Testis (tissue), 3 donors: ENCODE measurements around the gene STK39. TPM values are rescaled to one million over a fixed set of nuclear protein-coding genes. Genes with fewer than 3 reads are reported as not detected.

ENCODE experiments used
- DNase-seq: peaks from one replicate; pipeline ENCODE4 v3.0.0-alpha.2; 2019
- H3K27ac ChIP-seq, 2 donors: fragments of 200-600 bp; sonication (generic); one replicate each; pipeline ENCODE4 v1.5.1; 2019
- H3K27me3 ChIP-seq: fragments of 200-600 bp; sonication (generic); one replicate; pipeline ENCODE4 v1.5.1; 2019
- H3K36me3 ChIP-seq: fragments of 200-600 bp; sonication (generic); one replicate; pipeline ENCODE4 v1.5.1; 2017; ENCODE audit warnings: low read depth; ENCODE audit errors: missing control alignments
- H3K4me1 ChIP-seq: fragments of 200-600 bp; sonication (generic); one replicate; pipeline ENCODE4 v1.5.1; 2019
- H3K4me3 ChIP-seq, 2 donors: fragments of 200-600 bp; sonication (generic); one replicate each; pipeline ENCODE4 v1.5.1; 2017 to 2019
- H3K9me3 ChIP-seq: fragments of 200-600 bp; sonication (generic); one replicate; pipeline ENCODE4 v1.5.1; 2017
- POLR2A ChIP-seq: fragments of 450-650 bp; IDR thresholded peaks from one replicate; pipeline ENCODE4 v1.6.1; 2017; ENCODE audit warnings: antibody characterized with exemption, mild to moderate bottlenecking, moderate library complexity
- WGBS, 2 donors: methylation state at CpG; one replicate each; pipeline ENCODE4 v1.1.5; 2018; 5-methylcytosine and 5-hydroxymethylcytosine counted together
- intact Hi-C: fragments of 100-400 bp; cut with DNase I; formaldehyde crosslinking; loops from one replicate; pipeline ENCODE4 v1.15.1; 2023; ENCODE audit warnings: low total_unique reads
- polyA plus RNA-seq: library from polyadenylated mRNA; stranded (reverse); fragments of 350-450 nt; fragmentation: Illumina TruSeq; extraction: RNeasy Lipid Tissue Mini Kit (QIAGEN cat#74804); gene quantifications from one replicate; pipeline ENCODE4 v1.2.3, GENCODE V29; 2014; ENCODE audit warnings: low read depth, low replicate concordance; ENCODE audit not compliant: insufficient read depth
- total RNA-seq, 2 donors: library from RNA; depleted of rRNA; stranded (reverse); fragments of >200 nt; gene quantifications; one replicate each; pipeline ENCODE4 v1.2.3, GENCODE V29; 2016
- TF ChIP-seq, protein P1 (sequence below), 3 experiments: fragments of 450-650 bp in 2 of 3; fragments of 200-600 bp in 1 of 3; sonication (generic) in 1 of 3; IDR thresholded peaks; one replicate each; pipeline ENCODE4 v1.5.1; 2016 to 2019; ENCODE audit warnings: antibody characterized with exemption in 3 of 3, mild to moderate bottlenecking in 2 of 3, moderate library complexity in 1 of 3

The STK39 gene
- total and polyA plus RNA-seq, 3 donors from 2014 or later = 26.4 to 70.7 (median 41.8) TPM

DNA sequence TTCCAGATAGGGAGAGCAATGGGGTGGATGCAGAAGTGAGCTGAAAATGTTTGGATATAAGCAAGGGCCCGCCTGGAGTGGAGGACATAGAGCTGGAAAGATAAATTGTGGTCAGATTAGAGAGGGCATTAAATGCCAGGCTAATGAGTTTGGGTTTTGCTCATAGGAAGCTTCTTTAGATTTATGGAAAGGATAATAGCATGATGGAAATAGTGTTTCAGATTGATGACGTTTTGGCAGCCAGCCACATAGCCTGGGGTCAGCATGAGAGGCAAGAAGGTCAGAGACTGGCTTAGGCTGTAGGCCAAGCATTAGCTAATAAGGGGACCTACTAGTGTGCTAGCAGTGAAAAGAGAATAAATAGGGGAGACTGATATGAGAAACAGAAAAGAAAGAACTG is 321.6 kb downstream of the STK39 start:
- H3K4me3 ChIP-seq = no peak overlapping the region
- DNase-seq = no peak
- no peaks in the 10 kb centered on the region for H3K4me1 ChIP-seq
- 51 to 53% methylated on average over 2 of the region's 2 CpGs for WGBS, 2 donors
- H3K27me3 ChIP-seq = no peaks in the 10 kb centered on the region
- H3K27ac ChIP-seq = no peak overlapping the region
- no peaks in the 10 kb centered on the region for H3K36me3 ChIP-seq
- TF ChIP-seq POLR2A = no peak
- TF ChIP-seq, protein P1, sequence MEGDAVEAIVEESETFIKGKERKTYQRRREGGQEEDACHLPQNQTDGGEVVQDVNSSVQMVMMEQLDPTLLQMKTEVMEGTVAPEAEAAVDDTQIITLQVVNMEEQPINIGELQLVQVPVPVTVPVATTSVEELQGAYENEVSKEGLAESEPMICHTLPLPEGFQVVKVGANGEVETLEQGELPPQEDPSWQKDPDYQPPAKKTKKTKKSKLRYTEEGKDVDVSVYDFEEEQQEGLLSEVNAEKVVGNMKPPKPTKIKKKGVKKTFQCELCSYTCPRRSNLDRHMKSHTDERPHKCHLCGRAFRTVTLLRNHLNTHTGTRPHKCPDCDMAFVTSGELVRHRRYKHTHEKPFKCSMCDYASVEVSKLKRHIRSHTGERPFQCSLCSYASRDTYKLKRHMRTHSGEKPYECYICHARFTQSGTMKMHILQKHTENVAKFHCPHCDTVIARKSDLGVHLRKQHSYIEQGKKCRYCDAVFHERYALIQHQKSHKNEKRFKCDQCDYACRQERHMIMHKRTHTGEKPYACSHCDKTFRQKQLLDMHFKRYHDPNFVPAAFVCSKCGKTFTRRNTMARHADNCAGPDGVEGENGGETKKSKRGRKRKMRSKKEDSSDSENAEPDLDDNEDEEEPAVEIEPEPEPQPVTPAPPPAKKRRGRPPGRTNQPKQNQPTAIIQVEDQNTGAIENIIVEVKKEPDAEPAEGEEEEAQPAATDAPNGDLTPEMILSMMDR (IDR thresholded peaks at IDR 0.05) = no peak
- intact Hi-C loops = no loop called here
- no peaks in the 10 kb centered on the region for H3K9me3 ChIP-seq

DNA sequence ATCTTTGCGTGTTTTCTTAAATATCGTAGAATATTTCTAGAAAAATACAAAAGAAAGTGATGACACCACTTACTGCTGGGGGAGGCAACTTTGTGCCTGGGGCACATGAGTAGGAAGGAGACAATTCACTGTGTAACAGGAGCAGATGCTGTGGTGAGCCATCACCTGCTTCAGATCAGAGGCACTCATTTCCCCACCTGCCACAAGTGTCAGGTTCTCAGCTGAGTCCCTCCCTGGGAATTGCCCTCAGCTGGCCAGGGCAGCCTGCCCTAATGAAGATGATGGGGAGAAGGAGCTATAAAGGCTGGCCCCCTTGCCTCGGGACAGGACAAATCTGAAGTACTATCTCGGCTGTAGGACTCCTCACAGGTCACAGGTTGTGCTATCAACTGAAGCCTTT is 322.8 kb downstream of the STK39 start:
- H3K27ac ChIP-seq = no peak overlapping the region
- 85% methylated on average over 4 of the region's 4 CpGs for WGBS, 2 donors
- no peak for DNase-seq
- H3K27me3 ChIP-seq = no peaks in the 10 kb centered on the region
- TF ChIP-seq POLR2A = no peak
- TF ChIP-seq, protein P1 (IDR thresholded peaks at IDR 0.05) = no peak
- intact Hi-C loops = no loop called here
- no peaks in the 10 kb centered on the region for H3K36me3 ChIP-seq
- H3K4me1 ChIP-seq = no peaks in the 10 kb centered on the region
- H3K9me3 ChIP-seq = no peaks in the 10 kb centered on the region
- no peak overlapping the region for H3K4me3 ChIP-seq

DNA sequence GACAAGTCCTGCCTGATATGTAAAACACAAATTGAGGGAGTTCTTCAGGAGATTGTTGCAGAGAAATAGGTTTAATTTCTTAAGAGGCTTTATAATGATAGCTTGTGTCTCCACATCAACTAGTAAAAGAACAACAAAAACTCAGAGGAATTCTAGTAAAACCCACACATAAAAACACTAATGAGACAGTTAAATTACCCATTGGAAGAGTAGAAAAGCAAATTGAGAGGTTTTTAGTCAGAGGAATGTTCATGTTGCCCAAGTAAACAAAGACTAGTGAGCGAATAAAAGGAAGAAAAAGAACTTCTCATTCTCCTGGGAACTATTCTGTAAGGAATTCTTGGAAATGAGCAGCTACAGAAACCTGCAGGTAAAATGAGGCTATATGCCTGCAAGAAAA is 330.6 kb downstream of the STK39 start:
- Histone ChIP-seq H3K4me3 (no peak overlapping the region), H3K4me1 (no peaks in the 10 kb centered on the region), H3K36me3 (no peaks in the 10 kb centered on the region), H3K27ac (no peak overlapping the region), H3K9me3 (no peaks in the 10 kb centered on the region), H3K27me3 (no peaks in the 10 kb centered on the region)
- DNase-seq = no peak
- TF ChIP-seq, protein P1 (IDR thresholded peaks at IDR 0.05) = no peak
- TF ChIP-seq POLR2A = no peak
- intact Hi-C loops = no loop called here
- 67% methylated on average over 1 of the region's 1 CpG for WGBS, 2 donors

DNA sequence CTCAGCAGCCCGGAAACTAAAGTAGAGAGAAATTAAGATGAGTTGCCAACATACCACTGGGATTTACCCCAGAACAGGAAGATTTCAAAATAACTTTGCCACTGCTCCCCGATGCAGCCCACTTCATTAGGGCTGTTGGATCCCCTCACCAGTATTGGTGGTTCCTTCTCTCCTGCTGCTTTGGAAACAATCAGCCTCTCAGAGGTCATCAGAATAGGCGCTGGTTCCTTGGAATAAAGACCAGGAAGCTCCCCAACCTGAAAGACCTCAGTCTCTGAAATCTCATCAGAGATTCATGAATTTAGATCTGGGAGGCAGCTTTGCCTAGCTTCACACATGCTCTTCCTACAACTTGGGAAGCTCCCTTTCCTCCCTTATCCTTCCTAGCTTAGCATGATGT is 332.4 kb downstream of the STK39 start:
- Histone ChIP-seq H3K27ac (no peak overlapping the region), H3K27me3 (no peaks in the 10 kb centered on the region), H3K4me1 (no peaks in the 10 kb centered on the region), H3K4me3 (no peak overlapping the region), H3K9me3 (no peaks in the 10 kb centered on the region), H3K36me3 (no peaks in the 10 kb centered on the region)
- TF ChIP-seq POLR2A = no peak
- TF ChIP-seq, protein P1 (IDR thresholded peaks at IDR 0.05) = no peak
- intact Hi-C loops = no loop called here
- 98 to 99% methylated on average over 3 of the region's 3 CpGs for WGBS, 2 donors
- no peak for DNase-seq

DNA sequence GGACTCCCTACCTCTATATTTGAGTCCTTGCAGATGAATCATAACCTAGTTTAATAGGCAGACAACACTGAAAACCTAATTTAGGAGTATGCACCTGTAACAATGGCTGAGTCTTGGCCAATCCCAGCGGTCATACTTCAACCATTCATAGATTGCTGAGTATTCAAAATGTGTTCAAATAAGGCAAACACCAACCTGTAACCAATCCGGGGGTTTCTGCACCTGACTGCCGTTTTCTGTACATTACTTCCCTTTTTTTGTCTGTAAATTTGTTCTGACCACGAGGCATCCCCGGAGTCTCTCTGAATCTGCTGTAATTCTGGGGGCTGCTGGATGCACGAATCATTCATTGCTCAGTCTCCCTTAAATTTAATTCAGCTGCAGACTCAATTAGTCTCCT is 338.6 kb downstream of the STK39 start:
- no peak overlapping the region for H3K27ac ChIP-seq
- no peak for TF ChIP-seq POLR2A
- TF ChIP-seq, protein P1 (IDR thresholded peaks at IDR 0.05) = no peak
- H3K27me3 ChIP-seq = no peaks in the 10 kb centered on the region
- H3K9me3 ChIP-seq = no peaks in the 10 kb centered on the region
- H3K36me3 ChIP-seq = no peaks in the 10 kb centered on the region
- no peak for DNase-seq
- no peaks in the 10 kb centered on the region for H3K4me1 ChIP-seq
- WGBS, 2 donors = 69 to 86% methylated on average over 6 of the region's 6 CpGs
- H3K4me3 ChIP-seq = no peak overlapping the region
- intact Hi-C loops = no loop called here
